SH-SY5Y (cell line): ENCODE data around the gene HTR1E.

Experiments
- GATA2 ChIP-seq: IDR thresholded peaks from 2 replicates; pipeline ENCODE4 v1.6.1; 2011; ENCODE audit warnings: mild to moderate bottlenecking, low read depth, low read length
- GATA3 ChIP-seq: IDR thresholded peaks from 2 replicates; pipeline ENCODE4 v1.6.1; 2011; ENCODE audit warnings: low read depth, mild to moderate bottlenecking, low read length, moderate library complexity

HTR1E gene

DNA sequence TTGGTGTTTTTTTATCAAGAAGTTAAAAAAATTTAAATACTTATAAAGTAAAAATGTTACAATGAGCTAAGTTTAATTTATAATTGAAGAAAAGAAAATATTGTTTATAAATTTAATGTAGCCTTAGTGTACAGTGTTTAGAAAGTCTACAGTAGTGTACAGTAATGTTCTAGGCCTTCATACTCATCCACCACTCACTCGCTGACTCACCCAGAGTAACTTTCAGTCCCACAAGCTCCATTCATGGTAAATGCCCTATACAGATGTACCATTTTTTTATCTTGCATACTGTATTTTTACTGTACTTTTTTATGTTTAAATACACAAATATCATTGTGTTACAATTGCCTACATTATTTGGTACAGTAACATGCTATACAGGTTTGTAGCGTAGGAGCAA is 26.0 kb downstream of the HTR1E start:
- TF ChIP-seq GATA3 = no peak
- no peak for TF ChIP-seq GATA2

DNA sequence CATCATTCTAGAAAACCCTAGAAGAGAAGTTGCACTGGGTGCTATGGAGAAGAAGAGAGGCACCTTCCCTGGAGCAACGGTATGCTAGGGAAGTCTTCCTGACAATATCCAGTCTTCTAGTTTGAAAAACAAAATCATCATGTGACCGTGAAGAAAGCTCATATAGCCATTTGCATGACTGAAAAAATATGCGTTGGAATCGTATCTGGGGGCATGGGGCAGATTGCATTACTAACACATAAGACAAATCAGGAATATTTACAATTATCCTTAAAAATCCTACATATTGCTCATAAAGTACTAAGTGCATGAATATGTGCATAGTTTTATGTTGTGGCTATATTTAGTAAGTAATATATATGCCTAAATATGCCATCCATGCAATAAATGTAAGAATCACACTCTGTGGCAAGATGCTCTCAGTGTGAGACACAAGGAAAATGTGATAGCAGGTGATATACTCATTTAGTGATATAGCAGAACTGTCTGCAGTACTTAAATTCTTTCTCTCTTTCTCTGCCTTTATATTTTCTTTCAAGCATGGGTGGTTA is 26.8 kb downstream of the HTR1E start:
- TF ChIP-seq GATA2 (no peak), GATA3 (no peak)

DNA sequence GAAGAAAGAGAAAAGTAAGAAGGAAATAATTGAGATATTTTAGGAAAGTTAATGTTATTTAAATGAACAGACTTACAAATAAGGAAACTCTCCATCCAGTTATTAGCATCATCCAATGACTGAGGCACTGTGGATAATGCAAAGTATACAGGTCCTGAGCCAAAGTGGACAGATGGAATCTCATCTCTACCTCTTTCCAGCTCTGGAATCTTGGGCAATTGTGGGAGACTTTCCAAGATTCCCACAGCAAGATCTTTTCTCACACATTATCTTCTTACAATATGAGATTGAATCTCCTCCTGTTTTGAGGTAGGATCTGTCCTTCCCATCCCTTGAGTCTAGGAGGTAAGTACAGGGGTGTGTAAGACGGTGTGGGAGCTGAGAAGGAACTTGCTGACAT is 28.9 kb downstream of the HTR1E start:
- TF ChIP-seq GATA3 = no peak
- TF ChIP-seq GATA2 = no peak

DNA sequence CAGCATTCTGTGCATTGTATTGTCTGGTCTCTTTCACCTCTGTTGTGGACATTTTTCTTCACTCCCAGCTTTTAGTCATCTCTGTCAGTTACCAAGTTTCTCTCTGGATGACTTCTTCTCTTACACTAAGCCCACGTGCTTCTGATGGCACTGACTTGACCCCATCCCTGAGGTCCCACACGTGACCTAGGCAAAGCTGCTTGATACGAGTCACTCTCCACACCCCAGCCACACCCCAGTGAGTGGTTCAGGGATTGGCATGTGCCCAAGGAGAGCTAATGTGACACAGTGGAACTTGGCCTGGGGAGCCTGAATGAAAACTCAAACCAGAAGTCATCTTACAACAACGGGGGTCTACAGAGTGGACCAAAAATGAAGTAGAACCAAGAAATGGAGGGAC is 32.2 kb downstream of the HTR1E start:
- TF ChIP-seq GATA3 (no peak), GATA2 (no peak)

DNA sequence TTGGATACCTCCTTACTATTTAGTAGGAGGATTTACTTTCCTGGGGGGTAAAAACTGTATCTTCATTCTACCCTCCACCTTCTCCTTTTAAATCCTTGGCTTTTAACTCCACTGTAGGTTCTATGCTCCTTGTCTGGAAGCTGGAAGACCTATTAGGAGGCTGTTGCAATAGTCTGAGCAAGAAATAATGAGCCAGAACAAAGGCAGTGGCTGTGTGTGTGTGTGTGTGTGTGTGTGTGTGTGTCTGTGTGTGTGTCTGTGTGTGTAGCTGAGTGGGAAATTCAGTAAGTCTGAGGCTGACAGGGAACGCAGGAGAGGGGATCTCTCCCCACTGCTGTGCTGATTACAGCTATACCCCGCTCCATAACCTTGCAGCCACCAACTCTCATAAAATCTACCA is 35.8 kb downstream of the HTR1E start:
- TF ChIP-seq GATA2 (no peak), GATA3 (no peak)

DNA sequence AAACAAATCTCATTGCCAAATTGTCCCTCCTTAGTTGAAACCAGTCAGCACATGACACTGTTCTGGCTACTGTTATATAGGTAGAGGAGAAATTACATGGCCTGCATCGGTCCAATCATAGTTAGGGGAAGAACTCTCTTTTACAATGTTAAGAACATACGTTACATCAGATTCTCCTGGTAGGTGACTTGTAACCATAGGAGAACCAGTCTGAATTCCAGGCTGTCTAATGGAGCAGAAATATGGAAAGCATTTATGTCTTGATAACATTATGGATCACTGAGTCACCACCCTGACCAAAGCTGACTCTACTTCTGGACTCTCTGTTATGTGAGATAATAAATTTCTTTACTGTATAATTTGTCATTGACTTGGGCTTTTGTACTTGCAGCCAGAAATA is 40.9 kb downstream of the HTR1E start:
- TF ChIP-seq GATA2 (no peak), GATA3 (no peak)

DNA sequence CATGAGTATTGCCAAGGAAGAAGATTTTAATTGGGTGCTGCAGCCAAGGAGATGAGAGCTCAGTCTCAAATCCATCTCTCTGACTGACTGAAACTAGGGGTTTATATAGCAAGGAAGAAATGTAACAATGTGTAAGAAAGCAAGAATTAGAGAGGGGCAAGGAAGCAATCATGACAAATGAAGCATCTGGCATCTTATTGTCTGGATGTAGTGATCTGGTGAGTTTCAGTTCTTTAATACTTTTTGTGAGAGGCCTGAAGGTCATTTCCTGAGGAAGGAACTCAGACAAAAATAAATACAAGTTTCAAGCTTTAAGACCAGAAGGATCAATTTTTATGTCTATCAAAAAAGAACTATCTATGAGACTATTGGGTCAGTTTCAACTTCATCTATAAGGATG is 64.2 kb downstream of the HTR1E start:
- TF ChIP-seq GATA2 (no peak), GATA3 (no peak)

DNA sequence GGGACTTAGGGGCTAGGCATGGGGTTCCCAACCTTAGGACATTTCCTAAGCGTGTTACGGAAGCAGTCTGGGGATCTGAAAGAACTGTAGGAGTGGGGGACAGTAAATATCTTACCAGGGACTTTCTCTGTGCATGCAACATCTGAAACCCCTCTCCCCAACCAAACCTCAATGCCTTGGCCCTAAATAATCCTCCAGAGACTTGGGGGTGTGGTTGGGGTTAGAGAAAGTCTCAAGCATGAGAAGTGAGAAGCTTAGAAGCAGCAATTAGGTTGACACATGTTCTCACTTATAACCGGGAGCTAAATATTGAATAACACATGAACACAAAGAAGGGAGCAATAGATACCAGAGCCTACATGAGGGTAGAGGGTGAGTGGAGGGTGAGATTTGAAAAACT is 74.7 kb downstream of the HTR1E start:
- TF ChIP-seq GATA3 (no peak), GATA2 (no peak)

DNA sequence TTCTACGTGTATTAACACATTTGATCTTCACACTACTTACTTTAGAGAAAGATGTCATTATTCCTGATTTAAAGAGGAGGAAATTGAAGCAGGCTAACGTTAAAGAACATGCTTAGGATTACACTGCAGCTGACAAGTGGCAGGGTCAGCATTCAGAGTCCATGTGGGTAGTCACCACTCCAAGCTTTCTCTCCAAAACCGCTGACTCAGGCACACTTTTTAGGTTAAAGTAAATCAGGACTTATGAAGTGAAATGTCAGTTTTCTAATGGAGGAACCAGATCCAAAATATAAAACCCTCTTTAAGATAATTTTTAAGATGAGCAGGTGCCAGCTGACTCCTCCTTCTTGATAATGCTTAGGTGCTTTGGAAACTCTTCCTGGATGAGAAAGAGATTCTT is 75.4 kb downstream of the HTR1E start:
- TF ChIP-seq GATA2 (no peak), GATA3 (no peak)

DNA sequence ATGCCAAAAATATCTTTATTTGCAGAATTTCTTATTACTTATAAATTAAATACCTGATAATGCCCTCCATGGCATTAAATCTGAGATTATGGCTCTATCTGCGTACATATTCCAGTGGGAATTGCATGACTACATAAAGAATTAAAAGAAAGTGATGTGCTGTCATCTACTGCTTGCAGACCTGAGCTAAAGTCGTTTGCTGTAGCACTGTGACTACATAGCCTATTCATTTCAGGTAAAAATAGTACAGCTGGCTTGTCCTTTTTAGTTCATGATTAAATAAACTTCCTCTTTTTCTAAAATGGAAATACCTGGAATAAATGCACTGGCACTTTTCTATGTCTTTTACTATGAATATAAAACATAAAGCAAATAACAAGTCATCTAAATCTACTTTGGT is 79.4 kb downstream of the HTR1E start:
- TF ChIP-seq GATA3 (no peak), GATA2 (no peak)

DNA sequence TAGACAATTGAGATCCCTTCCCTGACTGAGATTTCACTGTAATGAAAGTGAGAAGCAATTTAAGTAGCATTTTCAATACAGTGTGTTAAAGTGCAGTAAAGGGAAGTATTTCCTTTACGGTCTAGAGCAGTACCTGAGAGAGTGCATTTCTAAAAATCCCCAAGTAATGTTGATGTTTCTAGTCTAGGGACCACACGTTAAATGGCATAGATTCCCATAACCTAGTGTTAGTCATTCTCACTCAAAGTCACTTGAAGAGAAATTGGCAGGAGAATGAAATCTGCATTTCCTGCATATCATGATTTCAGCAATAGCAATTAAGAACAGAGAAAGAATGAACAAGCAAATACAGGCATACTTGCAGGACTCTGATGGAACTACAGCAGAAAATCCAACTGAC is 89.7 kb downstream of the HTR1E start:
- TF ChIP-seq GATA3 (no peak), GATA2 (no peak)

DNA sequence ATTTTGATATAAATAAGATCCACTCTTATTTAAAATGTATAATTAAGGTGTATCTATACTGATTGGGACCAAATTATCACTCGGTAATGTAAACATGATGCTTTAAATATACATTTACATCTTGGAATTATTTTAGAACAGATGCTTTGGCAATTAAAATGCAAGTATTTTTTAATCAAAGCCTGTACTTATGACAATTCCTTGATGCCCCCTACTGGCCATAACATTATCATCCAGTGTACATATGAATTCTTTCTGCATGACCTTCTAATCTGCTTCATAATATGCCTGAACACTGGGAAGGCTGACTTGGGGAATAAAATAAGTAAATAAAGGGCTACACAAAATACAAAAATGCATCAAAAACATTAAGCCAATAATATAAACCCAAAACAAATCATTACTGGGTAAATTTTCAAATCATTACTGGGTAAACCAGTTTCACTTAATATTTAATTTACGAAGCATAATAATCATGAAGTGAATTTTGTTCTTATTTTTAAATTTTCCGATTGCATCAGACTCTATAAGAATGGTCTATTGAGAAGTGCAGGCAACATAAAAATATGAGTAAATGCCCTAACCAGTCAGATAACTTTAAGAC is 92.5 kb downstream of the HTR1E start:
- TF ChIP-seq GATA3 (no peak), GATA2 (no peak)

DNA sequence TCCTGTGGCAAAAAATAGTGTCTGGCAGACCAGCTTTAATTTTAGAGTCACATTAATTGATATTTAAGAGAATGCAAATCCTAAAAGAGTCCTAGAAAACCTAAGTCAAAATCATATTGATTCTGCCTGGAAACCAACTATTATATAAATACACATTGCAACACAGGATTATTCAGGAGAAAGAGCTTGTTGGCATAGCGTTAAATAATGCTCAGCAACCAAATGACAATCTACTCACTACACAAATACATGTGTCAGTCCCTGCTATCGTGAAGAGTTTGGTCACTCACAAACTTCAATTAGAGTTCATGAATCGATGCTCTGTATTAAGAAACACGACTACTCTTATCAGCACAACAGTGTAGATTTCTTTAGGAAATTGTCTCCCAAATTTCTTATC is 103.4 kb downstream of the HTR1E start:
- TF ChIP-seq GATA2 = no peak
- no peak for TF ChIP-seq GATA3

DNA sequence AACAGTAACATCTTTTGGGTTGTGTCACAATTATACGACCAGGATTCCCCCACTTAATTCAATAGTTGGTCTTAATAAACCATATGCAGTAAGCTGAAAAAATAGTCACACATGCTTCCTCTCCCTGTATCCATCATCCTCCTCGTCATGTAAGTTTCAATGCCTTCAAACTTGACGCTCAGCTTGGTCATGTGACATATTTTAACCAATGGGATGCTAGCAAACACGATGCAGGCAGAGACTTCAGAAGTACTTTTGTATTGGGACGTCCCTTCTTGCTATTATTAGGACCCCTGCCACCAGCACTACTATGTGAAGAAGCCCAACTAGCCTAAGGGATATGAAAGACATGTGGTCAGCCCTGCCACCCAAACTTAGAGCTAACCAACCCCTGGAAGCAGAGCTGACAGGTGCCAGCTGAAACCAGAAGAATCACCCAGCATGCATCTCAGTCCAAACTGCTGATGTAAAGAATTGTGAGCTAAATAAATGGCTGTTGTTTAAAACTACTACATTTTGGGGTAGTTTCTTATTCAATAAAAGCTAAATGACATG is 108.3 kb downstream of the HTR1E start:
- TF ChIP-seq GATA2 (no peak), GATA3 (no peak)

DNA sequence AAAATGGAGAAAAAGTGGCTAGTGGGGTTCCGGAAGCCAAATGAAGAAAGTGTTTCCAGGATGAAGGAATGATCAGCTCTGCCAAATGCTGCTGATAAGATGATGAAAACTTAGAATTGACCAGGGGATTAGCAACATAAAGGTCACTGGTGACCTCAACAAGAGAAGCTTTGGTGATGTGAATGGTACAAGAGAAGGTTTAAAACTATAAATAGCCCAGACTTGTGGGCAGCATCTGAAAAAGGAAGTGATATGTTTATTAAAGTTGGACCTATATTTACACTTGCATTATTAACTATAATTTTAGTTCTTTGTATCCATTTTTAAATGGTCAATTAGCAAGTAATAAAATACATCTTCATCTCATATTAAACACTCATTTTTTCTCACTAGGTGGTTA is 112.5 kb downstream of the HTR1E start:
- TF ChIP-seq GATA3 (no peak), GATA2 (no peak)
